Ishikawa (cell line): Measurements from ENCODE around the gene CD52.

ENCODE experiments used
- CEBPB ChIP-seq: IDR thresholded peaks from 2 replicates; pipeline ENCODE4 v1.6.1; 2012
- CREB1 ChIP-seq: IDR thresholded peaks from 2 replicates; pipeline ENCODE4 v1.6.1; 2012; ENCODE audit warnings: low read depth
- EGR1 ChIP-seq: IDR thresholded peaks from 2 replicates; pipeline ENCODE4 v1.6.1; 2012
- EP300 ChIP-seq: IDR thresholded peaks from 2 replicates; pipeline ENCODE4 v1.6.1; 2012; ENCODE audit warnings: borderline replicate concordance
- FOXM1 ChIP-seq: IDR thresholded peaks from 2 replicates; pipeline ENCODE4 v1.6.1; 2012; ENCODE audit warnings: low read depth, borderline replicate concordance
- NFIC ChIP-seq: IDR thresholded peaks from 2 replicates; pipeline ENCODE4 v1.6.1; 2012
- RAD21 ChIP-seq: IDR thresholded peaks from 2 replicates; pipeline ENCODE4 v1.6.1; 2012; ENCODE audit warnings: low read depth
- TAF1 ChIP-seq: IDR thresholded peaks from 2 replicates; pipeline ENCODE4 v1.6.1; 2012; ENCODE audit warnings: low read depth, mild to moderate bottlenecking
- TCF12 ChIP-seq: IDR thresholded peaks from 2 replicates; pipeline ENCODE4 v1.6.1; 2012; ENCODE audit warnings: low read depth
- TEAD4 ChIP-seq: IDR thresholded peaks from 2 replicates; pipeline ENCODE4 v1.6.1; 2012
- YY1 ChIP-seq: IDR thresholded peaks from 2 replicates; pipeline ENCODE4 v1.6.1; 2012; ENCODE audit warnings: low read depth
- ZBTB7A ChIP-seq: IDR thresholded peaks from 2 replicates; pipeline ENCODE4 v1.6.1; 2012; ENCODE audit warnings: low read depth
- TF ChIP-seq, protein P1 (sequence below): IDR thresholded peaks from 2 replicates; pipeline ENCODE4 v1.6.1; 2012
- TF ChIP-seq, protein P2 (sequence below): IDR thresholded peaks from 2 replicates; pipeline ENCODE4 v1.6.1; 2012; ENCODE audit warnings: low read depth, mild to moderate bottlenecking
- TF ChIP-seq, protein P3 (sequence below): IDR thresholded peaks from 2 replicates; pipeline ENCODE4 v1.6.1; 2012

The CD52 gene

DNA sequence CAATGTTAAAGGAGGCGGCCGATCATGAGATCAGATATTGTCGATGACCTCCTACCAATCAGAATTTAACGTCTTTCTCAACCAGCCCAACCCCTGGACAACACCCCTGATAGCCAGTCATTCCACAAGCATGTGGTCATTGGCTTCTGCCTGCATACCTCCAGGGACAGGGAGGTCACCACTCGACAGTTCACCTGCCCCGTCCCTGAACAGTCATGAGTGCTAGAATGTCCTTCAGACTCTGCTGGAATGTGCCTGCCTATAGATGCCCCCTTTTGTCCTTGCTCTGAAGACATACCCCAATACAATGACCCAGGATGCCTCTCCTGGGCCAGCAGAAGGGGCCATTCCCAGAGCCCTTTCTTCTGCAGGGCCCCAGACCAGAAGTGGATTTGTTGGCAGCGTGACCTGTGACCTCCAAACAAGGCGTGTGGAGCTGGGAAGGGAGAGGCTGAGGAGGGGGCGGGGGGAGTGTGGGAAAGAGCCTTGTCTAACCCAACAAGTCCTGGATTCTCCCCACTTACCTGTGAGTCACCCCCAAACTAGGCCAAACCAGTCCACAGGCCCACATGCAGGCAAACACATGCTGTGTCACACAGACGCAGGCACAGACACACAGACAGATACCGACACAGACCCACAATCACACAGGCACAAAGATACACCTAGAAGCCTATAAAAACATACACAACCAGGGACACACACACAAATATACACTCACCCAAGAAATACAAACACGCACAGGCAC lies 34.0 kb downstream of the CD52 start:
- peak; percentile 36; the same call in 1 of the 2 replicates for TF ChIP-seq TEAD4
- no peak for TF ChIP-seq FOXM1
- TF ChIP-seq, protein P1, sequence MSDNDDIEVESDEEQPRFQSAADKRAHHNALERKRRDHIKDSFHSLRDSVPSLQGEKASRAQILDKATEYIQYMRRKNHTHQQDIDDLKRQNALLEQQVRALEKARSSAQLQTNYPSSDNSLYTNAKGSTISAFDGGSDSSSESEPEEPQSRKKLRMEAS: 0 out of 2 replicates have a peak, but pooled peaks have one; percentile 21

DNA sequence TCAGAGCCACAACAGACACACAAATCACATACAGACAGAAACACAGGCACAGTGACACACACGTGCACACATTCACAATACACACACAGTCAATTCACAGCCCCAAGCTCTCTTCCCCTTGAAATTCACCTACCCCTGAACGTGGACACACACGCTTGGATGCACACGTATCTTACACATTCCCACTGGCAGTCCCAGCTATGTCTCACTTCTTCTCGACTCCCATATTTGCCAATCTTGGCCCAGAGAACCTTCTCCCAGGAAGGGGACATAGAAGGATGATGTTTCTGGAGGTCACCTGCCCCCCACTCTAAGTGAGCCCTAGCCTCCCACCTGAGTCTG lies 34.6 kb downstream of the CD52 start:
- TF ChIP-seq TAF1 (no peak), CEBPB (no peak), EP300 (no peak), ZBTB7A (no peak)

DNA sequence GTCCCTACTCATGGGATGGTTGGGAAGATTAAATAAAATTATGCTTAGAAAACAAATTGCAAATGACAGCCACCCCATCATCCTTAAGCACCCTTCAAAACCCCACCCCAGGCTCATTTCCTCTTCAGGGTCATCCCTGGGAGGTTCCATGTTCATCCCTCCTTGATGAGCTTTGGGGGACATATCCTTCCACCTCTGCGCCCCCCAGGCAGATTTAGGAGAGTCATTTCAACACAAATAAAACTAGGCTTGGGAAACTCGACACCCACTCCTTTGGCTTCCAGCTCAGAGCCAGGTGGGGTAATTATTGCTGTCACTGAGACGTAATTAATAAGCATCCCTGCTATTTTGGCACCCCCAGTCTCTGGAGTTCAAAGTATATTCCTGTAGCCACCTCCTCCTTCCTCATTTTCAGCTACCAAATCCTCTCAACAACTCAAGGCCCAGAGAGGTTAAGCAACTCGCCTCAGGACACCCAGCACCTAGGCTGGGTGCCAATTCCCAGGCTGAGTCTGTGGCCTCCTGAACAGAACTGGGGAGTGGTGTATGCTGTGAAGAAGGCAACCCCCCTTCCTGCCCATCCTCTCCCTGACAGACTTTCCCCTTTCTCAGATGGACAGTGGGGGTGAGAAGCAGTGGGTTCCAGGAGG lies 35.6 kb downstream of the CD52 start:
- TF ChIP-seq TEAD4 (no peak), NFIC (peak; percentile 52; the same call in 1 of the 2 replicates), EGR1 (no peak), ZBTB7A (no peak), RAD21 (no peak), EP300 (no peak)
- TF ChIP-seq, protein P1: no peak
- TF ChIP-seq, protein P2, sequence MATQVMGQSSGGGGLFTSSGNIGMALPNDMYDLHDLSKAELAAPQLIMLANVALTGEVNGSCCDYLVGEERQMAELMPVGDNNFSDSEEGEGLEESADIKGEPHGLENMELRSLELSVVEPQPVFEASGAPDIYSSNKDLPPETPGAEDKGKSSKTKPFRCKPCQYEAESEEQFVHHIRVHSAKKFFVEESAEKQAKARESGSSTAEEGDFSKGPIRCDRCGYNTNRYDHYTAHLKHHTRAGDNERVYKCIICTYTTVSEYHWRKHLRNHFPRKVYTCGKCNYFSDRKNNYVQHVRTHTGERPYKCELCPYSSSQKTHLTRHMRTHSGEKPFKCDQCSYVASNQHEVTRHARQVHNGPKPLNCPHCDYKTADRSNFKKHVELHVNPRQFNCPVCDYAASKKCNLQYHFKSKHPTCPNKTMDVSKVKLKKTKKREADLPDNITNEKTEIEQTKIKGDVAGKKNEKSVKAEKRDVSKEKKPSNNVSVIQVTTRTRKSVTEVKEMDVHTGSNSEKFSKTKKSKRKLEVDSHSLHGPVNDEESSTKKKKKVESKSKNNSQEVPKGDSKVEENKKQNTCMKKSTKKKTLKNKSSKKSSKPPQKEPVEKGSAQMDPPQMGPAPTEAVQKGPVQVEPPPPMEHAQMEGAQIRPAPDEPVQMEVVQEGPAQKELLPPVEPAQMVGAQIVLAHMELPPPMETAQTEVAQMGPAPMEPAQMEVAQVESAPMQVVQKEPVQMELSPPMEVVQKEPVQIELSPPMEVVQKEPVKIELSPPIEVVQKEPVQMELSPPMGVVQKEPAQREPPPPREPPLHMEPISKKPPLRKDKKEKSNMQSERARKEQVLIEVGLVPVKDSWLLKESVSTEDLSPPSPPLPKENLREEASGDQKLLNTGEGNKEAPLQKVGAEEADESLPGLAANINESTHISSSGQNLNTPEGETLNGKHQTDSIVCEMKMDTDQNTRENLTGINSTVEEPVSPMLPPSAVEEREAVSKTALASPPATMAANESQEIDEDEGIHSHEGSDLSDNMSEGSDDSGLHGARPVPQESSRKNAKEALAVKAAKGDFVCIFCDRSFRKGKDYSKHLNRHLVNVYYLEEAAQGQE: no peak
- TF ChIP-seq, protein P3, sequence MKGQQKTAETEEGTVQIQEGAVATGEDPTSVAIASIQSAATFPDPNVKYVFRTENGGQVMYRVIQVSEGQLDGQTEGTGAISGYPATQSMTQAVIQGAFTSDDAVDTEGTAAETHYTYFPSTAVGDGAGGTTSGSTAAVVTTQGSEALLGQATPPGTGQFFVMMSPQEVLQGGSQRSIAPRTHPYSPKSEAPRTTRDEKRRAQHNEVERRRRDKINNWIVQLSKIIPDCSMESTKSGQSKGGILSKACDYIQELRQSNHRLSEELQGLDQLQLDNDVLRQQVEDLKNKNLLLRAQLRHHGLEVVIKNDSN: no peak

DNA sequence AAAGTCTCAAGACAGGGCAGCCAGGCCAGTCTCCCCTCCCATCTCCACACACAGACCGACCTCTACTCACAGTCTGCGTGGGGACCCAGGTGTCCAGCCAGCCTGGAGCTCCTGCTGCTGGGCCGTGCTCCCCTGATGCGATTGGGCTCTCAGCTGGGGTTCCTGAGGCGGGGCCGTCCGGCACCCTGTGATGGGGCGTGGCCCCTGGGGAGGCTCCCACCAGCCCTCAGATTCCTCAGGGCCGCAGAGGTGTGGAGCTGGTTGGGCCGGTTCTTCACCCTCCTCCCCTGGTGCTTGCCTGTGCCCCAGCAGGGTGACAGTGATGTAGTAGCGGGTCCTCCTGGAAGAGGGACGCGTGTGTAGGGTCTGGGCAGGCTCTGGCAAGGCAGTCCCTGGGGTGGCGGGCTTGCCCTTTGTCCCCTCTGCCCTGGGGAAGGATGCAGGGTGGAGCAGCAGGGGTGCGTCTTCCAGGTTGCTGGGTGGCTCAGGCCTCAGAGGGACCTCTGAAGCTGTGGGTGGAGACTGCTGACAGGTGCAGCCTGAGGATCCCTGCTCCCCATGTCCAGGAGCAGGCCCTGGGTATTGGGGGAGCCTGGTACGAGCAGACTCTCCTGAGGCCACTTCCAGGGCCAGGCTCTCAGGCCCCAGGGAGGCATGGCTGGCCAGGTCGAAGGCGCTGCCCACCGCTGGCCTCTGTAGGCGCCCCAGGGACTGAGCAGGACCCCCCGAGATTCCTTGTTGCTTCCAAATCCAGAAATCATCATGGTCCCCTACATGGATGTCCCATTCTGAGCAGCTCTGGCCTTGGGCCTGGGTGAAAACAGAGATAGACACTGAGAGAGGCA lies 36.4 kb downstream of the CD52 start, which contains the start of gene CRYBG2:
TSS of gene CRYBG2 (minus strand) at position 155 of the 845 bp plus-strand sequence. CDS start 7,473 bp downstream, outside the sequence.
- TF ChIP-seq ZBTB7A (peak; percentile 78), TAF1 (no peak), YY1 (peak; percentile 54; the same call in 1 of the 2 replicates), EP300 (peak; percentile 86), CEBPB (no peak), EGR1 (no peak), CREB1 (no peak), FOXM1 (peak; percentile 45; the same call in 1 of the 2 replicates), NFIC (peak; percentile 68), TCF12 (peak; percentile 94), RAD21 (no peak), TEAD4 (peak; percentile 88)
- TF ChIP-seq, protein P2: no peak
- TF ChIP-seq, protein P1: peak; percentile 70
- TF ChIP-seq, protein P3: no peak

DNA sequence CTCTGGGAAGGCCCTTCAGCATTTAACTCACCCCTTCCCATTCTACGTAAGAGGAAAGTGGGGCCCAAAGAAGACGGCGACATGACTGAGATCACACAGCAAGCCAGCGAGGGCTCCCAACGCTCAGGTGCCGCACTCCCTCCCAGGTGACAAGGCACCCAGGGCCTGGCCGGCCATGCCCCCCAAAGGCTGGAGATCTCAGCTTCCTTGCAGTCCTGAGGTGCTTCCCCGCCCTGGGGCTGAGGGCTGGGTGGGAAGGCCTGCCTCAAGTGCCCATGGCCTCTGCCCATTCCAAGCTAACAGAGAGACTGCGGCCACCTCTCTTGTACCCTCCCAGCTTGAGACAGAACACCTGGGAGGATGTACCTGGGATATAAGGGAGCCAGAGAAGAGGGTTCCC lies 37.2 kb downstream of the CD52 start:
- no peak for TF ChIP-seq TAF1
- no peak for TF ChIP-seq CEBPB
- no peak for TF ChIP-seq TCF12
- TF ChIP-seq, protein P3: no peak
- TF ChIP-seq FOXM1: no peak
- TF ChIP-seq NFIC: no peak
